GM23248 (cell line): Measurements from ENCODE around the gene RNF180.

Source experiments
- EZH2 ChIP-seq: fragments of 200-600 bp; sonication (generic); IDR thresholded peaks from 2 replicates; pipeline ENCODE4 v1.6.1; 2018; ENCODE audit warnings: antibody characterized with exemption, mild to moderate bottlenecking; ENCODE audit not compliant: insufficient read depth, poor library complexity, severe bottlenecking
- EZH2phosphoT487 ChIP-seq: fragments of 200-600 bp; sonication (generic); IDR thresholded peaks from 2 replicates; pipeline ENCODE4 v1.6.1; 2018; ENCODE audit warnings: antibody characterized with exemption, moderate library complexity, mild to moderate bottlenecking, low read depth; ENCODE audit not compliant: insufficient read depth

DNA sequence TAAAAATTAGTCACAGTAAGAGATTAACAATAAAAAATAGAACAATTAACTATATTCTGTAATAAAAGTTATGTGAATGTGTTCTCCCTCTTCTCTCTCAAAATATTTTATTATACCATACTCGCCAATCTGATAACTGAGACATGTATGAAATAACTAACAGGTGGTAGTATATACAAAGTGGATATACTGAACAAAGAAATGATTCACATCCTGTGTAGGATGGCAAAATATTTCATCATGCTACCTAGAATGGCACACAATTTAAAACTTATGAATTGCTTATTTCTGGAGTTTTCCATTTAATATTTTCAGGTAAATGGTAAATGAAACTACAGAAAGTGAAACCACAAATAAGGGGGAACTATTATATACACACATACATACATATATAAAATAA, 152.5 kb downstream of the RNF180 start:
- TF ChIP-seq EZH2: no peak
- no peak for TF ChIP-seq EZH2phosphoT487
